GM23338 (cell line): ENCODE results near the gene RPAP2. TPM values are rescaled to one million over a fixed set of nuclear protein-coding genes. Genes with fewer than 3 reads are reported as not detected.

ENCODE experiments used
- ATAC-seq: fragments of 200-7000 bp; cut with Tn5 transposase; 3 replicates; pipeline ENCODE4 v1.9.1; 2020
- DNase-seq: peaks from one replicate; pipeline ENCODE4 v3.0.0-alpha.2; 2015; ENCODE audit warnings: low spot score
- H2AFZ ChIP-seq: fragments of 200-600 bp; sonication (generic); 2 replicates; pipeline ENCODE4 v1.8.0; 2016; ENCODE audit warnings: antibody characterized with exemption, mild to moderate bottlenecking, moderate library complexity
- H3F3A ChIP-seq: fragments of 200-600 bp; sonication (generic); replicated peaks from 2 replicates; pipeline ENCODE4 v1.8.0; 2017; ENCODE audit warnings: antibody characterized with exemption, mixed run types, low read depth
- H3K27ac ChIP-seq: fragments of 200-600 bp; sonication (generic); 2 replicates; pipeline ENCODE4 v1.6.1; 2016; ENCODE audit warnings: low read depth
- H3K27me3 ChIP-seq: fragments of 200-600 bp; sonication (generic); 2 replicates; pipeline ENCODE4 v1.8.0; 2016; ENCODE audit warnings: mild to moderate bottlenecking, mixed run types, moderate library complexity; ENCODE audit not compliant: insufficient read depth
- H3K36me3 ChIP-seq: fragments of 200-600 bp; sonication (generic); 2 replicates; pipeline ENCODE4 v1.8.0; 2016; ENCODE audit warnings: mild to moderate bottlenecking; ENCODE audit not compliant: insufficient read depth
- H3K4me1 ChIP-seq: fragments of 200-600 bp; sonication (generic); 2 replicates; pipeline ENCODE4 v1.8.0; 2016; ENCODE audit warnings: mild to moderate bottlenecking, moderate library complexity; ENCODE audit not compliant: insufficient read depth
- H3K4me2 ChIP-seq: fragments of 200-600 bp; sonication (generic); 2 replicates; pipeline ENCODE4 v1.7.1; 2017; ENCODE audit warnings: mixed run types
- H3K4me3 ChIP-seq: fragments of 200-600 bp; sonication (generic); 2 replicates; pipeline ENCODE4 v1.6.1; 2016; ENCODE audit warnings: mixed run types
- H3K79me2 ChIP-seq: fragments of 200-600 bp; sonication (generic); replicated peaks from 2 replicates; pipeline ENCODE4 v1.8.0; 2017; ENCODE audit warnings: mild to moderate bottlenecking; ENCODE audit not compliant: insufficient read depth
- H3K9me2 ChIP-seq: fragments of 200-600 bp; sonication (generic); 2 replicates; pipeline ENCODE4 v1.8.0; 2017; ENCODE audit not compliant: insufficient read depth
- H4K20me1 ChIP-seq: fragments of 200-600 bp; sonication (generic); replicated peaks from 2 replicates; pipeline ENCODE4 v1.8.0; 2017; ENCODE audit warnings: mild to moderate bottlenecking; ENCODE audit not compliant: insufficient read depth
- H3K27ac Mint-ChIP-seq: 2 replicates; pipeline ENCODE4 v1.8.0; 2020; ENCODE audit warnings: inconsistent platforms, mild to moderate bottlenecking, moderate library complexity, mixed read lengths
- H3K27me3 Mint-ChIP-seq: 3 replicates; pipeline ENCODE4 v1.8.0; 2022; ENCODE audit warnings: low read depth, mild to moderate bottlenecking, moderate library complexity, mixed read lengths, inconsistent platforms; ENCODE audit not compliant: insufficient read depth, poor library complexity
- H3K36me3 Mint-ChIP-seq: 3 replicates; pipeline ENCODE4 v1.8.0; 2021; ENCODE audit warnings: low read depth, mild to moderate bottlenecking, inconsistent platforms, moderate library complexity, mixed read lengths
- H3K4me1 Mint-ChIP-seq: 3 replicates; pipeline ENCODE4 v1.8.0; 2020; ENCODE audit warnings: mild to moderate bottlenecking, inconsistent platforms, mixed read lengths
- H3K4me3 Mint-ChIP-seq: 3 replicates; pipeline ENCODE4 v1.8.0; 2021; ENCODE audit warnings: moderate library complexity, mild to moderate bottlenecking, inconsistent platforms, mixed read lengths
- H3K9me3 Mint-ChIP-seq: 3 replicates; pipeline ENCODE4 v1.8.0; 2020; ENCODE audit warnings: moderate library complexity, mild to moderate bottlenecking, inconsistent platforms, mixed read lengths
- CREB1 ChIP-seq: fragments of 250-450 bp; sonication (Bioruptor Pico); IDR thresholded peaks from 2 replicates; pipeline ENCODE4 v1.5.0; 2020; ENCODE audit warnings: low read depth, mild to moderate bottlenecking, moderate library complexity
- CTCF ChIP-seq, 2 experiments: fragments of 200-600 bp in 1 of 2; sonication (generic) in 1 of 2; conservative IDR thresholded peaks; 2 replicates each; pipeline versions ENCODE4 v1.5.1 to v1.6.1; 2016 to 2017; ENCODE audit warnings: antibody characterized with exemption in 2 of 2, low read depth in 2 of 2, mild to moderate bottlenecking in 2 of 2, moderate library complexity in 1 of 2
- ZNF114 ChIP-seq: fragments of 250-450 bp; sonication (Bioruptor Pico); IDR thresholded peaks from 2 replicates; pipeline ENCODE4 v1.5.0; 2020; ENCODE audit warnings: mild to moderate bottlenecking, moderate library complexity
- ZNF331 ChIP-seq: fragments of 250-450 bp; sonication (Bioruptor Pico); IDR thresholded peaks from 2 replicates; pipeline ENCODE4 v1.5.0; 2020; ENCODE audit warnings: low read depth, mild to moderate bottlenecking, moderate library complexity
- ZNF462 ChIP-seq: fragments of 250-450 bp; sonication (Bioruptor Pico); IDR thresholded peaks from 2 replicates; pipeline ENCODE4 v1.5.0; 2020; ENCODE audit warnings: mild to moderate bottlenecking, moderate library complexity
- polyA plus RNA-seq: library from polyadenylated mRNA; unstranded; fragments of >200 nt; fragmentation: Nextera tagmentation; extraction: Ambion mirVana; gene quantifications from 2 replicates; pipeline ENCODE4 v1.2.1, GENCODE V29; 2016
- total RNA-seq: library from RNA; depleted of rRNA; stranded (reverse); fragments of >200 nt; shearing (Covaris generic); gene quantifications from 2 replicates; pipeline ENCODE4 v1.2.3, GENCODE V29; 2014
- TF ChIP-seq, protein P1 (sequence below): IDR thresholded peaks from one replicate; pipeline ENCODE4 v1.6.1; 2018; ENCODE audit warnings: antibody characterized with exemption; ENCODE audit not compliant: unreplicated experiment

Gene RPAP2
- total and polyA plus RNA-seq, 2 experiments from 2014 or later, result 26.6 to 30.4 TPM

DNA sequence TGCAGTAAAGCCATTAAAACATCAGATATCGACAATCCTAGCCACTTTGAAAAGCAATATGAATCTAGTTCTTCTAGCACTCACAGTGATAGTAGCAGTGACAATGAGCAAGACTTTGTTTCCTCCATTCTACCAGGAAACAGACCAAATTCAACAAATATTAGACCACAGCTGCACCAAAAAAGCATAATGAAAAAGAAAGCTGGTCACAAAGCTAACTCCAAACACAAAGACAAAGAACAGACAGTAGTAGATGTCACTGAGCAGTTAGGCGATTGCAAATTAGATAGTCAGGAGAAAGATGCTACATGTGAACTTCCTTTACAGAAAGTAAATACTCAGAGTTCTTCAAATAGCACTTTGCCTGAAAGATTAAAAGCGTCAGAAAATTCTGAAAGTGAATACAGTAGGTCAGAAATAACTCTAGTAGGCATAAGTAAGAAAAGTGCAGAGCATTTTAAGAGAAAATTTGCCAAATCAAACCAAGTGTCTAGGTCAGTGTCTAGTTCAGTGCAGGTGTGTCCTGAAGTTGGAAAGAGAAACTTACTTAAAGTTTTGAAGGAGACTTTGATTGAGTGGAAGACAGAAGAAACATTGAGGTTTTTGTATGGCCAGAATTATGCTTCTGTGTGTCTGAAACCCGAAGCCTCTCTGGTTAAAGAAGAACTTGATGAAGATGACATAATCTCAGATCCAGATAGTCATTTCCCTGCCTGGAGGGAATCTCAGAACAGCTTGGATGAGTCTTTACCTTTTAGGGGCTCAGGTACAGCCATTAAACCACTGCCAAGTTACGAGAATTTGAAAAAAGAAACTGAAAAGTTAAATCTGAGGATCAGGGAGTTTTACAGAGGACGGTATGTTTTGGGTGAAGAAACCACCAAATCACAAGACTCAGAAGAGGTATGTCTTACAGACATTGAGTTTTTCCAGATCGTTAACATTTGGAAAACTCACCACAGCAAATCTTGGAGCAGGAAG lies 24.9 kb downstream of the RPAP2 start (continued):
- no peak for TF ChIP-seq ZNF462 (CRISPR knock-in tag)
- no peak for TF ChIP-seq CTCF (conservative IDR thresholded peaks at IDR 0.05; ENCODE audit: low read depth in 2 of 2)
- no peak for TF ChIP-seq ZNF114 (CRISPR knock-in tag)
- TF ChIP-seq ZNF331, result no peak

DNA sequence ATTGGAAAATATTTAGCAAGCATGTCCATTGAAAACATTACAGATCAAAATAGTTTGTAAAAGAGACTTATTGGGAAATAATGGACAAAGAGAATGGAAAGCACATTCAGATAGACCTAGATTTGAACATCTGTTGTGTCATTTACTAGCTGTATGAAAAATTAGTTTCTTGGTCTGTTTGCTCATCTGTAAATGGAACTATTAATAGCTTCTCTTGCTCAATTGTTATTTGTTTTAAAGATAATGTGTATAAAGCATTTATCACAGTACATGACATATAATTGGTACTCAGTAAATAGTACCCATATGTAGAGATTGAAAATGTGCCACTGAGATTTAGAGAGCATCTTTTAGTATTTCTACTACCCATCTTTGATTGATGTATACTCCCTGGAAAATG lies 25.9 kb downstream of the RPAP2 start:
- peaks cover 66% of the 10 kb centered on the region for H3K36me3 Mint-ChIP-seq
- TF ChIP-seq CREB1 (CRISPR knock-in tag) (no peak), ZNF331 (no peak)
- TF ChIP-seq, protein P1, sequence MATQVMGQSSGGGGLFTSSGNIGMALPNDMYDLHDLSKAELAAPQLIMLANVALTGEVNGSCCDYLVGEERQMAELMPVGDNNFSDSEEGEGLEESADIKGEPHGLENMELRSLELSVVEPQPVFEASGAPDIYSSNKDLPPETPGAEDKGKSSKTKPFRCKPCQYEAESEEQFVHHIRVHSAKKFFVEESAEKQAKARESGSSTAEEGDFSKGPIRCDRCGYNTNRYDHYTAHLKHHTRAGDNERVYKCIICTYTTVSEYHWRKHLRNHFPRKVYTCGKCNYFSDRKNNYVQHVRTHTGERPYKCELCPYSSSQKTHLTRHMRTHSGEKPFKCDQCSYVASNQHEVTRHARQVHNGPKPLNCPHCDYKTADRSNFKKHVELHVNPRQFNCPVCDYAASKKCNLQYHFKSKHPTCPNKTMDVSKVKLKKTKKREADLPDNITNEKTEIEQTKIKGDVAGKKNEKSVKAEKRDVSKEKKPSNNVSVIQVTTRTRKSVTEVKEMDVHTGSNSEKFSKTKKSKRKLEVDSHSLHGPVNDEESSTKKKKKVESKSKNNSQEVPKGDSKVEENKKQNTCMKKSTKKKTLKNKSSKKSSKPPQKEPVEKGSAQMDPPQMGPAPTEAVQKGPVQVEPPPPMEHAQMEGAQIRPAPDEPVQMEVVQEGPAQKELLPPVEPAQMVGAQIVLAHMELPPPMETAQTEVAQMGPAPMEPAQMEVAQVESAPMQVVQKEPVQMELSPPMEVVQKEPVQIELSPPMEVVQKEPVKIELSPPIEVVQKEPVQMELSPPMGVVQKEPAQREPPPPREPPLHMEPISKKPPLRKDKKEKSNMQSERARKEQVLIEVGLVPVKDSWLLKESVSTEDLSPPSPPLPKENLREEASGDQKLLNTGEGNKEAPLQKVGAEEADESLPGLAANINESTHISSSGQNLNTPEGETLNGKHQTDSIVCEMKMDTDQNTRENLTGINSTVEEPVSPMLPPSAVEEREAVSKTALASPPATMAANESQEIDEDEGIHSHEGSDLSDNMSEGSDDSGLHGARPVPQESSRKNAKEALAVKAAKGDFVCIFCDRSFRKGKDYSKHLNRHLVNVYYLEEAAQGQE, result no peak

More for the DNA sequence above, 25.9 kb downstream of the RPAP2 start:
- Histone ChIP-seq H3K36me3 (peaks cover 13% of the 10 kb centered on the region), H3K4me2 (no peak overlapping the region), H2AFZ (no peak overlapping the region), H3K27me3 (no peaks in the 10 kb centered on the region), H3K27ac (no peak overlapping the region), H3F3A (no peaks in the 10 kb centered on the region), H4K20me1 (no peaks in the 10 kb centered on the region), H3K4me3 (no peak overlapping the region), H3K79me2 (0 out of 2 replicates have a peak, but pooled peaks cover 3% of the 10 kb centered on the region), H3K4me1 (no peaks in the 10 kb centered on the region), H3K9me2 (no peaks in the 10 kb centered on the region; the same call in 1 of the 2 replicates)
- peaks cover 35% of the 10 kb centered on the region for H3K9me3 Mint-ChIP-seq
- peaks cover 2% of the 10 kb centered on the region for H3K27me3 Mint-ChIP-seq
- DNase-seq (no peak), ATAC-seq (no peak)
- no peak overlapping the region for H3K27ac Mint-ChIP-seq
- H3K4me3 Mint-ChIP-seq, result no peak overlapping the region
- H3K4me1 Mint-ChIP-seq, result no peaks in the 10 kb centered on the region
